GM21360 (cell line): Measurements from ENCODE around the gene TRAPPC2L.

ENCODE experiments used
- ATAC-seq: cut with Tn5 transposase; IDR thresholded peaks from one replicate; pipeline ENCODE4 v1.9.1; 2021; ENCODE audit warnings: mild to moderate bottlenecking, moderate library complexity; ENCODE audit not compliant: unreplicated experiment

Gene TRAPPC2L

DNA sequence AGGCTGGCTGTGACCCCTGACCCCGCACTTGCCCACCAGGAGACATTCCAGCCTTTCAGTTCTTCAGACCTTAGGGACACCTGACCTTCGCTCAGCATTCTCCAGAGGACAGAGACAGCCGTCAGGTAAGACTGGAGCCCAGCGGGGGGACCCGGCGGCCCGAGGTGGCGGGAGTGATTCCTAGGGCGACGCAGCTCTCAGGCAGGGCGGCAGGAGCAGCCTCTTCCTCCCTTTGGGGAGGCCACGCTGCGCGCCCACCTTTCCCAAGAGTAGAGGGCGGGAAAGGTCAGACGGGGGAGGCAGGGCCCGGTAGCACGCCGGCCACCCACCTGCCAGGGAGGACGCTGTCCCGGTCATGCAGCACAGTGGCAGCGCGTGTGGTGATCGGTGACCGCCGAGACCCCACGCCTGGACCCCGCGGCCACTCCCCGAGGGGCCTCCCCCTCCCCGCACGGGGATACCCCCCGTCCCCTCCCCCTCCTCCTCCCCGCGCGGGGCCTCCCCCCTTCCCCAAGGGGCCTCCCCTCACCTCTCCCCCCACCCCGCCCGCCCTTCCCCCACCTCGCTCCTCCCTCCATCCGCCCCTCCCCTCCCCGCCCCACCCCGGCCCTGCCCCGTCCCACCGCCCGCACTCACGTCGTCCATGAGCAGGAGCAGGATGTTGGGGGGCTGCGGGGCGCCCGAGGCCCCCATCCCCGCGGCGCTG, 652 bp upstream of the TRAPPC2L start:
- ATAC-seq, result no peak

- peak; percentile 35 for ATAC-seq
These were observed 907 bp downstream of the TRAPPC2L start for GRCh38 chr16:88857728-88858339.

GRCh38 chr16:88859381-88860091, 2.6 kb downstream of the TRAPPC2L start:
- no peak for ATAC-seq

DNA sequence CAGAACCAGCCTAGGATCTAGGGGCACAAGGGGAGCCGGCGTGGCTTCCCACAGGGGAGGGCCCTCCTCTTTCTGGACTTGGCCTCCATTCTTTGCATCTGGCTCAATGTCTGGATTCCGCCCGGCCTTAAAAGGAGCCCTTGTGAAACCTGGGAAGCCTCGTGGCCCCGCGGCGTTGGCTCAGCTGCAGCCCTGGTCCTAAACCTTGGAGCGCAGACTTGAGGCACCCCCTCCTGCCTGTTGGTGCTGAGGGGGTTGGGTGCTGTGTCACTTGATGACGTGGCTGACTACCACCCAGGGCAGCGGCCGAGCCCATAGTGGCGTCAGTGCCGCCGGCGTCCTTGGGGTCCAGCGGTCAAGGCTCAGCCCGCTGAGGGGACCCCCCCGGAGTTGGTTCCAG, 4.4 kb downstream of the TRAPPC2L start:
- ATAC-seq, result no peak

- ATAC-seq, result no peak
These were observed 6.0 kb downstream of the TRAPPC2L start for GRCh38 chr16:88862968-88863367.

GRCh38 chr16:88863426-88863825, 6.5 kb downstream of the TRAPPC2L start:
- ATAC-seq, result no peak

DNA sequence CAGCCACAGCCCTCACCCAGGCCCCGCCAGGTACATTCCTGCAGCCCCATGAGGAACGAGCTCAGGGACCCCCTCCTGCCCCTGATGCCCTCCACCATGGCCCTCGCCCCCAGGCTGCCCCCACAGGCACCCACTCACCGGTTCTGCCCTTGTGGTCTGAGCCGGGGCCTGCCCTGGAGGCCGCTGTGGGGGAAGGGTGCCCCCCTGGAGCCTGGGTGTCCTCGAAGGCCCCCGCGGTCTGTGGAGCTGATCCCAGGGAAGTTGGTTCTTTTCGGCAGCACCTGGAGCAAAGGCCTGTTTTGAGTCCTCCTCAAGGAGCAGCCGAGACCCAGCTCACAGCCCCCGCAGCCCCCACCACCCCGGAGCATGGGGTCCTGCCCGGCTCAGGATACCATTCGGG, 7.2 kb downstream of the TRAPPC2L start:
- ATAC-seq, result no peak

DNA sequence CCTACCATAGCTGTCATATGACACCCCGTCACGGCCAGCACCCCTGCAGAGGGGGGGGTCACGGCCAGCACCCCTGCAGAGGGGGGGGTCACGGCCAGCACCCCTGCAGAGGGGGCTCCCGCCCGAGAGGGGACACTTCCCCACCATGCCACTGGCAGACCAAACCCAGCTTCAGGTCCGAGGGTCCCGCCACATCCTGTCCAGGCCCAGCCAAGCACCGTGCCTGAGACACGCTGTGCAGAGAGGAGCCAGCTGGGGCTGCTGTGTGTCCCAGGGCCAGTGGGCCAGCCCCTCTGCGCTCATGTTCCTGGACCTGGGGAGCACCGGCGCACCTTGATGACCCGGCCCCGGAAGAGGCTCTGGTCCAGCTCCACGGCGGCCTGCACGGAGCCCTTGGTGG, 7.6 kb downstream of the TRAPPC2L start:
- no peak for ATAC-seq

DNA sequence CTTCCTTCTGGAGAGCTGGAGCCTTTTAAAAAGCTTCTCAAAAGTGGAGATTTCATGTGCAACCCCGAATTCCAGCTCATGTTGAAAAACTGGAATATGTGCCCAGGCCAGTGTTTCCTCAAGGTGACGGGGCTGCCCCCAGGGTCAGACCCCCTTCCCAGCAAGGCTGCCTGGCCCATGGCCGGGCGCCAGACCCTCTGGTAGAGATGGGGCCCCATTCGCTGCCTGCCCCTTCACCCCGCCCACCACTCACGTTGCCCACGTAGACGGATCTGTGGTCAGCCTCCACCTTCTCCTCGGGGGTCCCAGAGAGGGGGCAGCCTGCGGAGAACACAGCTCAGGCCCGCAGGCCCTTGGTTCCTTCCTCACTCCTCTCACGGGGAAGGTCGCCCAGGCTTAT, 8.4 kb downstream of the TRAPPC2L start:
- no peak for ATAC-seq

DNA sequence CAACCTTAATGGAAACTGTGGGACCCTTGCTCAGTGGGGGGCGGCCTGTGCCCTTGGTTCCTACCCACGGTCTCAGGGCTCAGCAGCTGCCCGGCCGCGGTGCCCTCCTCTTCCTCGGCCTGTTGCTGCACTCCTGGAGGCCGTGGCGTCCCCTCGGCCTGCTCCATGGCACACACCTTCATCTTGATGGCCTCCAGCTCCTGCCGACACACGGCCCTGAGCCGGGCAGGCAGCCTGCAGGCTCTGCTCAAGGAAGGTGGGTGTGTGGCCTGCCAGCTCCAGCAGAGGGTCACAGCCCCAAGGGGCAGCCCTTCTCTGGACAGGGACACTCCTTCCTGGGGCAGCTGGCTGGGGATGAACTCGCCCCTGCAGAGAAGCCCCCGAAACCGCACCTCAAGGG, 8.8 kb downstream of the TRAPPC2L start:
- no peak for ATAC-seq

- no peak for ATAC-seq
These were observed 9.4 kb downstream of the TRAPPC2L start, which contains the start of gene PABPN1L for GRCh38 chr16:88866151-88866920. Gene PABPN1L (minus strand): TSS chr16:88866660. CDS start chr16:88866606, 54 bp downstream.

GRCh38 chr16:88867581-88868246, 10.8 kb downstream of the TRAPPC2L start:
- ATAC-seq, result no peak

GRCh38 chr16:88868974-88869672, 12.2 kb downstream of the TRAPPC2L start:
- ATAC-seq, result no peak

DNA sequence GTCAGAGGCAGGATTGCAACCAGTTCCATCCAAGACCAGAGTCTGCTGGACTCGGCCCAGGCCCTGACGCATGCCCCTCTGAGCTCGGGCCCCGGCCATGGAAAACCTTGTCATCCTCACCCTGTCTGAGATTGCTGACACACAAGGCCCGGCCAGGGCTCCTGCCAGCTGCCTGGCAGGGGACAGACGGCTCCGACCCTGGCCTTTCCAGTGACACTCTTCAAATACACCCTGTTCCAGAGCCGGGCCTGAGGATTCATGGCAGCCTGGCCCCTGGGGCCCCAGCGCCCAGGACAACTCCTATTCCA, 12.7 kb downstream of the TRAPPC2L start:
- no peak for ATAC-seq

GRCh38 chr16:88870608-88871348, 13.9 kb downstream of the TRAPPC2L start:
- no peak for ATAC-seq

- ATAC-seq, result no peak
These were observed 14.4 kb downstream of the TRAPPC2L start for GRCh38 chr16:88871349-88871702.

DNA sequence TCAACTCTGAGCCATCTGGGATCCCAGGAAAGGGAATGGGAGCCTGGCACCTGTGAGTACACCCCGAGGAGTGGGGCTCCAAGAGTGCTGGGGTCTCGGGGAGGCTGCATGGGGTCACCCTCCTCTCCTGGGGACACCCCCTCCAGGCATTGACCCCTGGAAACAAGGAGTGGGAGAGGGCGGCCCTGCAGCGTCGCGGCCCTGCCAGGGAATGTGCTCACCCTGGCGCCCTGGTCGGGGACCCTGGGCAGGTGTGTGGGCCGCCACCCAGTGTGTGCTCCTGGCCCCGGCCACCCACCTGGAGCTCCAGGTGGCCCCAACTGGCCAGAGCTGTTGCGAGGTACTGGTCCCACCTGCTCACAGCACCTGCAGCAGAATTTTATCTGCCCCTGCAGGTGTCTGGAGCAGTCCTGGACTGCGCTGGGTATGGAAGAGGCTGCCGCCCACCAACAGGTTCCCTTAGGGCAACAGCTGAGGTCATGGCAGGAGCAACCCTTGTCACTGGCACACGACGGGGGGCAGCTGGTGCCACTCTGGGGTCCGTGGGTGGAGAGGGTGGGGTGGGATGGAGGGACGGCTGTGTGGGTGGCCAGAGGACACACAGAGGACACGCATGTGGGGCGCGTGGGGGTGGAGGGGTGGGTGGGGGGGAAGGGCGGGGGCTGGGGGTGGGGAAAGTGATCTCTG, 14.9 kb downstream of the TRAPPC2L start:
- no peak for ATAC-seq

GRCh38 chr16:88872650-88873331, 15.9 kb downstream of the TRAPPC2L start:
- no peak for ATAC-seq
